ENCODE results near the gene CDH4. TPM values are rescaled to one million over a fixed set of nuclear protein-coding genes. Genes with fewer than 3 reads are reported as not detected.

The CDH4 gene
- total and polyA plus RNA-seq, 4 donors, result 0.06 to 0.10 TPM; not detected in 2

DNA sequence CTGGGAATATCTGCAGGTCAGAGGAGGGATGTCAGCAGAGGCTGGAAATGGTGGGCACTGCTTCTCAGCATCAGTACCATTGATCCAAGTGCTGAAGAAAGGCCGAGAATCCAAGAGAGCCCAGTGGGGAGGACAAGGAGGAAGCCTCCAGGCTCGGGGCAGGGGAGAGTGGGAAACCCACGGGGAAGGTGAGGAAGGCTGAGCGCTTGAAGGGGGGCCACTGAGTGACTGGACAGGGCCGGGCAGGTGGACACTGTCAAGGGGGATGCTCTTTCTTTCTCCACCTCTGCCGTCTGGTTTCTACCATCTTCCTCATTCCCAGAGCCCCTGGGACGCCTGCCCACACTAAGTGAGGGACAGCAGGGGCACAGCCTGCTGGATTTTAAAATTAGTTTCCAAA is 335.0 kb downstream of the CDH4 start:
- DNase-seq, result no peak
- WGBS, 2 donors, result 82% methylated on average over 7 of the region's 7 CpGs
- ATAC-seq (ENCODE audit: low FRiP score), result no peak
- no peaks in the 10 kb centered on the region for H3K36me3 ChIP-seq (ENCODE audit: control insufficient read depth in 1 of 2, insufficient read depth in 2 of 2, low read length in 1 of 2)
- peaks cover 2% of the 10 kb centered on the region for H3K9me3 ChIP-seq (ENCODE audit: control insufficient read depth, low read length)
- H3K27me3 ChIP-seq (ENCODE audit: control insufficient read depth in 1 of 2, insufficient read depth in 2 of 2, low read length in 1 of 2), result no peaks in the 10 kb centered on the region
- H3K27ac ChIP-seq (ENCODE audit: low read depth in 1 of 2, low read length in 2 of 2), result no peak overlapping the region
- intact Hi-C loops (cut with DNase I), result no loop called here
- H3K4me3 ChIP-seq (ENCODE audit: low read length in 2 of 2), result no peak overlapping the region
- no peaks in the 10 kb centered on the region for H3K4me1 ChIP-seq (ENCODE audit: control insufficient read depth in 1 of 2, insufficient read depth in 2 of 2, low read length in 2 of 2)

- H3K27ac ChIP-seq (ENCODE audit: low read depth in 1 of 2, low read length in 2 of 2), result no peak overlapping the region
- intact Hi-C loops (cut with DNase I), result no loop called here
- WGBS, 2 donors, result 61 to 66% methylated on average over 16 of the region's 16 CpGs
- no peak for ATAC-seq (ENCODE audit: low FRiP score)
- no peaks in the 10 kb centered on the region for H3K36me3 ChIP-seq (ENCODE audit: control insufficient read depth in 1 of 2, insufficient read depth in 2 of 2, low read length in 1 of 2)
- H3K9me3 ChIP-seq (ENCODE audit: control insufficient read depth, low read length), result peaks cover 4% of the 10 kb centered on the region
- no peaks in the 10 kb centered on the region for H3K4me1 ChIP-seq (ENCODE audit: control insufficient read depth in 1 of 2, insufficient read depth in 2 of 2, low read length in 2 of 2)
- no peak overlapping the region for H3K4me3 ChIP-seq (ENCODE audit: low read length in 2 of 2)
- H3K27me3 ChIP-seq (ENCODE audit: control insufficient read depth in 1 of 2, insufficient read depth in 2 of 2, low read length in 1 of 2), result no peaks in the 10 kb centered on the region
- DNase-seq, result no peak
Measured at GRCh38 chr20:61587681-61588289, 335.7 kb downstream of the CDH4 start.

DNA sequence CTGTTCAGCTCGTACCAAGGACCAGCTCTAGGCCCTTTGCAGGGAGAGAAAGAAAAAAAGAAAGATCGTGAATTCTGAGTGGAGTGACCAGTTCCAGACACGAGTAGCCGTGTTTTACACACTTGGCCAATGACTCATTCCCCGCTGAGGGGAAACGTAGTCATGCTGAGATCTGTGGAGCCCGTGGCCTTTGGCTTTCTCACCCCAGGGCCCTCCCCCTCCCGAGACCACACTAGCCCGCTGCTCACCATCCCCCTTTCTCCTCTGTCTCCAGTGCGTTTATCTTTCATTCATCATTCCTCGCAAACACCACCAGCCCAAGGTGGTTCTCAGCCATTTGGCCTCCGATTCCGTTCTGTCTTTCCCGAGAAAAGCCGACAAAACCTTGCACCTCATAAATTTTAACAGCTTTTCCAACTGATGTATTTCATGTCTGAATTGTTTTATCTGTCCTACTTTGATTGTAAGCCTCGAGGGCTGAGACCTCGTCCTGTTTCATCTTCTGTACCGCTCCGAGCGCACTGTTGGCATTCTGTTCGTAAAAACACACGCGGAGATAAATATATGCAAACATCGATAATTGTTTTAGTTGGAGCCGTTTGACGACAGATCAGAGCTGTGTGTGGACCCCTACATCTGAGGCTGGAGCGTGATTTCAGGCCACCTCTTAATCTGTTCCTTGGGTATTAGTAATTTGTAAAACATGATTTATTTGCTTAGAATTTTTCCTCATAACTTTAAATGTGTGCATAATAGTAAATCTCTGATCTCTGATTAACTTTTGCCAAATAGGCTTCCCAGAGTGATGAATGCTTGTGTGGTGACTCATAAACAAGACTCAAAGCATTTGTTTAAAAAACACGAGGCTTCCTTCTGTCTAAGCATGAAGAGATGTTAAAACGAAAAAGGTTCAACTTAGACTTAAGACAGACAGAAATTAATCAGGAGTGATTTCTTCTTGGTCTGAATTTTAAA is 336.6 kb downstream of the CDH4 start:
- H3K27ac ChIP-seq (ENCODE audit: low read depth in 1 of 2, low read length in 2 of 2), result no peak overlapping the region
- peaks cover 8% of the 10 kb centered on the region for H3K9me3 ChIP-seq (ENCODE audit: control insufficient read depth, low read length)
- DNase-seq (no peak), ATAC-seq (ENCODE audit: low FRiP score) (peak; percentile 62)
- intact Hi-C loops (cut with DNase I), result no loop called here
- WGBS, 2 donors, result 4 to 6% methylated on average over 29 of the region's 29 CpGs
- no peak overlapping the region for H3K4me3 ChIP-seq (ENCODE audit: low read length in 2 of 2)
- no peaks in the 10 kb centered on the region for H3K27me3 ChIP-seq (ENCODE audit: control insufficient read depth in 1 of 2, insufficient read depth in 2 of 2, low read length in 1 of 2)
- H3K36me3 ChIP-seq (ENCODE audit: control insufficient read depth in 1 of 2, insufficient read depth in 2 of 2, low read length in 1 of 2), result no peaks in the 10 kb centered on the region
- H3K4me1 ChIP-seq (ENCODE audit: control insufficient read depth in 1 of 2, insufficient read depth in 2 of 2, low read length in 2 of 2), result no peaks in the 10 kb centered on the region

- no peak overlapping the region for H3K4me3 ChIP-seq (ENCODE audit: low read length in 2 of 2)
- no peak overlapping the region for H3K27ac ChIP-seq (ENCODE audit: low read depth in 1 of 2, low read length in 2 of 2)
- peaks cover 13% of the 10 kb centered on the region for H3K9me3 ChIP-seq (ENCODE audit: control insufficient read depth, low read length)
- DNase-seq, result no peak
- no peak for ATAC-seq (ENCODE audit: low FRiP score)
- 65 to 69% methylated on average over 12 of the region's 12 CpGs for WGBS, 2 donors
- H3K4me1 ChIP-seq (ENCODE audit: control insufficient read depth in 1 of 2, insufficient read depth in 2 of 2, low read length in 2 of 2), result no peaks in the 10 kb centered on the region
- no peaks in the 10 kb centered on the region for H3K36me3 ChIP-seq (ENCODE audit: control insufficient read depth in 1 of 2, insufficient read depth in 2 of 2, low read length in 1 of 2)
- H3K27me3 ChIP-seq (ENCODE audit: control insufficient read depth in 1 of 2, insufficient read depth in 2 of 2, low read length in 1 of 2), result no peaks in the 10 kb centered on the region
- intact Hi-C loops (cut with DNase I), result loop anchor here in 1 of 2 donors (10.0 kb wide), 1 partner anchor 55 kb away; no protein-coding TSS in a partner anchor
Measured at GRCh38 chr20:61590236-61590635, 338.2 kb downstream of the CDH4 start.

- DNase-seq (peak in 1 of 2 donors; percentile 20), ATAC-seq (ENCODE audit: low FRiP score) (no peak)
- no peak overlapping the region for H3K4me3 ChIP-seq (ENCODE audit: low read length in 2 of 2)
- H3K9me3 ChIP-seq (ENCODE audit: control insufficient read depth, low read length), result peaks cover 20% of the 10 kb centered on the region
- intact Hi-C loops (cut with DNase I), result loop anchor here in 1 of 2 donors (10.0 kb wide), 1 partner anchor 59 kb away; no protein-coding TSS in a partner anchor
- H3K4me1 ChIP-seq (ENCODE audit: control insufficient read depth in 1 of 2, insufficient read depth in 2 of 2, low read length in 2 of 2), result no peaks in the 10 kb centered on the region
- no peak overlapping the region for H3K27ac ChIP-seq (ENCODE audit: low read depth in 1 of 2, low read length in 2 of 2)
- WGBS, 2 donors, result 8 to 18% methylated on average over 7 of the region's 7 CpGs
- no peaks in the 10 kb centered on the region for H3K27me3 ChIP-seq (ENCODE audit: control insufficient read depth in 1 of 2, insufficient read depth in 2 of 2, low read length in 1 of 2)
- H3K36me3 ChIP-seq (ENCODE audit: control insufficient read depth in 1 of 2, insufficient read depth in 2 of 2, low read length in 1 of 2), result no peaks in the 10 kb centered on the region
Measured at GRCh38 chr20:61593516-61593915, 341.5 kb downstream of the CDH4 start.

DNA sequence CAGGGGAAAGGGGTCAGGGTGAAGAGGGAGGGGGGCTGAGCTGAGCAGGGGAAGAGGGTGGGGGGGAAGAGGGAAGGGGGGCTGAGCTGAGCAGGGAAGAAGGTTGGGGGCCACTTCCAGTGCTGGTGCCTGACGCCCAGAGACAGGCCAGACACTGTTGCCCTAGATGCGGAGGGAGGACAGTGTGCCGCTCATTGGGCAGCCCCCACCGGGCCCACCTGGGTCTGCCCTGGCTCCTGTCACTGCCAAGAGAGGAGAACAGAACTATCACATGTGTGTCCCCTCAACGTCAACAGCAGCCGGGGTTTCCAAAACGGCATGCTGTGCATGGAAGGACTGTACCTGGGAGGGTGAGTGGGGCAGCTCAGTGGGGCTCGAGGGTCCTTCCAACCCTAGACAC is 342.1 kb downstream of the CDH4 start:
- no peaks in the 10 kb centered on the region for H3K27me3 ChIP-seq (ENCODE audit: control insufficient read depth in 1 of 2, insufficient read depth in 2 of 2, low read length in 1 of 2)
- no peak overlapping the region for H3K27ac ChIP-seq (ENCODE audit: low read depth in 1 of 2, low read length in 2 of 2)
- intact Hi-C loops (cut with DNase I), result loop anchor here in 1 of 2 donors (10.0 kb wide), 1 partner anchor 59 kb away; no protein-coding TSS in a partner anchor
- H3K36me3 ChIP-seq (ENCODE audit: control insufficient read depth in 1 of 2, insufficient read depth in 2 of 2, low read length in 1 of 2), result no peaks in the 10 kb centered on the region
- no peaks in the 10 kb centered on the region for H3K4me1 ChIP-seq (ENCODE audit: control insufficient read depth in 1 of 2, insufficient read depth in 2 of 2, low read length in 2 of 2)
- DNase-seq (peak in 1 of 2 donors; percentile 49), ATAC-seq (ENCODE audit: low FRiP score) (no peak)
- WGBS, 2 donors, result 59 to 63% methylated on average over 8 of the region's 8 CpGs
- no peak overlapping the region for H3K4me3 ChIP-seq (ENCODE audit: low read length in 2 of 2)
- H3K9me3 ChIP-seq (ENCODE audit: control insufficient read depth, low read length), result peaks cover 20% of the 10 kb centered on the region

DNA sequence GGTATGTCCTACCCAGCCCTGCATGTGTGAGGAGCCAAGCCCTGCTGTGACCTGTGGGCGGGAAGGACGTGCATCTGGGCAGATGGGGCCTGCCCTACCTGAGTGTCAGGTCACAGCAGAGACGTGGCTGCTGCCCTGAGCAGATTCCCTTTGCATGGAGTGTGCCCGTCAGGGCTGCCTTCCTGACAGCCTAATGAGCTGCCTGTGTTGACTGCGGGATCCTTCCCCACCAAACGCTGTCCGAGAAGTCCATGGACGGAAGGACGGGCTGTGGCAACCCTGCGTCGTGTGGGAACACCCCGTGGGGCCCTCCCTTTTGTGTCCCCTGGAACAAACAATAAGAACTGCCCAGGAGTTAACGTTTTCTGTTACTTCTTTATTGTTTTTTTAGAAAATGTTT is 343.2 kb downstream of the CDH4 start:
- Histone ChIP-seq H3K27ac (ENCODE audit: low read depth in 1 of 2, low read length in 2 of 2) (no peak overlapping the region), H3K4me3 (ENCODE audit: low read length in 2 of 2) (no peak overlapping the region), H3K4me1 (ENCODE audit: control insufficient read depth in 1 of 2, insufficient read depth in 2 of 2, low read length in 2 of 2) (no peaks in the 10 kb centered on the region), H3K9me3 (ENCODE audit: control insufficient read depth, low read length) (peaks cover 20% of the 10 kb centered on the region), H3K36me3 (ENCODE audit: control insufficient read depth in 1 of 2, insufficient read depth in 2 of 2, low read length in 1 of 2) (no peaks in the 10 kb centered on the region), H3K27me3 (ENCODE audit: control insufficient read depth in 1 of 2, insufficient read depth in 2 of 2, low read length in 1 of 2) (no peaks in the 10 kb centered on the region)
- intact Hi-C loops (cut with DNase I), result loop anchor here in 1 of 2 donors (10.0 kb wide), 1 partner anchor 60 kb away; no protein-coding TSS in a partner anchor
- WGBS, 2 donors, result 84 to 87% methylated on average over 13 of the region's 13 CpGs
- DNase-seq (peak in 1 of 2 donors; percentile 57), ATAC-seq (ENCODE audit: low FRiP score) (no peak)

- Histone ChIP-seq H3K27ac (ENCODE audit: low read depth in 1 of 2, low read length in 2 of 2) (no peak overlapping the region), H3K36me3 (ENCODE audit: control insufficient read depth in 1 of 2, insufficient read depth in 2 of 2, low read length in 1 of 2) (no peaks in the 10 kb centered on the region), H3K4me1 (ENCODE audit: control insufficient read depth in 1 of 2, insufficient read depth in 2 of 2, low read length in 2 of 2) (no peaks in the 10 kb centered on the region), H3K4me3 (ENCODE audit: low read length in 2 of 2) (no peak overlapping the region), H3K9me3 (ENCODE audit: control insufficient read depth, low read length) (peaks cover 20% of the 10 kb centered on the region), H3K27me3 (ENCODE audit: control insufficient read depth in 1 of 2, insufficient read depth in 2 of 2, low read length in 1 of 2) (no peaks in the 10 kb centered on the region)
- intact Hi-C loops (cut with DNase I), result loop anchor here in 1 of 2 donors (10.0 kb wide), 1 partner anchor 62 kb away; no protein-coding TSS in a partner anchor
- DNase-seq (peak in 1 of 2 donors; percentile 26), ATAC-seq (ENCODE audit: low FRiP score) (no peak)
- 63 to 78% methylated on average over 8 of the region's 8 CpGs for WGBS, 2 donors
Measured at GRCh38 chr20:61596687-61597330, 344.7 kb downstream of the CDH4 start.
